Hepatocyte (in vitro differentiated cells): ENCODE data around the gene MAST4.

ENCODE experiments used
- CTCF ChIP-seq: fragments of 200-600 bp; sonication (generic); IDR thresholded peaks from 2 replicates; pipeline ENCODE4 v1.5.1; 2016; ENCODE audit warnings: antibody characterized with exemption, mild to moderate bottlenecking; ENCODE audit not compliant: poor library complexity
- EZH2 ChIP-seq: fragments of 200-600 bp; sonication (generic); IDR thresholded peaks from 2 replicates; pipeline ENCODE4 v1.6.1; 2016; ENCODE audit warnings: antibody characterized with exemption, mild to moderate bottlenecking, borderline replicate concordance

- TF ChIP-seq CTCF (no peak), EZH2 (no peak)
These were observed 246.9 kb downstream of the MAST4 start for GRCh38 chr5:66843065-66843464.
